A673 (cell line): ENCODE data around the gene MRPS18C. TPM values are rescaled to one million over a fixed set of nuclear protein-coding genes. Genes with fewer than 3 reads are reported as not detected.
A peak's percentile ranks its signal among the peaks of the same experiment; 100 is the strongest.

Experiments
- BruUV-seq: library from RNA; stranded (reverse); fragments of 400-500 nt; replicated peaks from 2 replicates; lab custom pipeline; 2021; lab: Mats Ljungman, UMichigan
- CTCF ChIA-PET: fragments of 300-600 bp; sonication (Branson Sonifier 250); formaldehyde crosslinking; loops from one replicate; lab custom pipeline; 2022; ENCODE audit warnings: antibody characterized with exemption; lab: Charles Lee
- POLR2A ChIA-PET: fragments of 300-600 bp; sonication (Branson Sonifier 250); formaldehyde crosslinking; loops from one replicate; lab custom pipeline; 2022; ENCODE audit warnings: antibody characterized with exemption; ENCODE audit not compliant: low non-redundant PET; lab: Charles Lee
- DNase-seq: peaks from one replicate; pipeline ENCODE4 v3.0.0-alpha.2; 2015; ENCODE audit warnings: low spot score
- H3K27ac ChIP-seq: fragments of 200-600 bp; sonication (generic); 2 replicates; pipeline ENCODE4 v1.5.1; 2016; ENCODE audit warnings: mixed run types, low read depth, mild to moderate bottlenecking, mixed read lengths, antibody characterized with exemption, low read length; ENCODE audit not compliant: poor library complexity, severe bottlenecking
- H3K27me3 ChIP-seq: fragments of 200-600 bp; sonication (generic); replicated peaks from 2 replicates; pipeline ENCODE4 v1.6.1; 2017; ENCODE audit warnings: mixed run types, low read depth, mild to moderate bottlenecking, mixed read lengths, antibody characterized with exemption, low read length; ENCODE audit not compliant: insufficient read depth, poor library complexity
- H3K36me3 ChIP-seq: fragments of 200-600 bp; sonication (generic); 2 replicates; pipeline ENCODE4 v1.6.1; 2016; ENCODE audit warnings: mixed run types, mild to moderate bottlenecking, mixed read lengths, antibody characterized with exemption, low read length; ENCODE audit not compliant: insufficient read depth, poor library complexity, severe bottlenecking
- H3K4me1 ChIP-seq: fragments of 200-600 bp; sonication (generic); 2 replicates; pipeline ENCODE4 v1.6.1; 2017; ENCODE audit warnings: mixed run types, mild to moderate bottlenecking, mixed read lengths, antibody characterized with exemption, low read length; ENCODE audit not compliant: insufficient read depth, poor library complexity, severe bottlenecking
- H3K4me3 ChIP-seq: fragments of 200-600 bp; sonication (generic); 2 replicates; pipeline ENCODE4 v1.5.1; 2016; ENCODE audit warnings: low read depth, mixed run types, mild to moderate bottlenecking, mixed read lengths, low read length; ENCODE audit not compliant: poor library complexity, severe bottlenecking
- H3K9me3 ChIP-seq: fragments of 200-600 bp; sonication (generic); 2 replicates; pipeline ENCODE4 v1.6.1; 2016; ENCODE audit warnings: mixed run types, low read depth, mild to moderate bottlenecking, mixed read lengths, antibody characterized with exemption, low read length; ENCODE audit not compliant: poor library complexity, severe bottlenecking
- EZH2 ChIP-seq: fragments of 200-600 bp; sonication (generic); IDR thresholded peaks from 2 replicates; pipeline ENCODE4 v1.6.1; 2017; ENCODE audit warnings: borderline replicate concordance, low read depth, mild to moderate bottlenecking, mixed read lengths, antibody characterized with exemption, low read length; ENCODE audit not compliant: poor library complexity, severe bottlenecking
- intact Hi-C: fragments of 100-400 bp; cut with micrococcal nuclease; formaldehyde crosslinking; loops from one replicate; pipeline ENCODE4 v1.10.0; 2022; ENCODE audit not compliant: unreplicated experiment
- total RNA-seq: library from RNA; stranded (reverse); gene quantifications from 2 replicates; pipeline ENCODE4 v1.2.3, GENCODE V29; 2021
- TF ChIP-seq, protein P1 (sequence below): fragments of 300-800, 200-600 bp; sonication (generic); conservative IDR thresholded peaks from 2 replicates; pipeline ENCODE4 v1.5.1; 2017; ENCODE audit warnings: low read depth, mild to moderate bottlenecking, antibody characterized with exemption, low read length, moderate library complexity, mixed read lengths

Gene MRPS18C
- total RNA-seq, 1 experiment from 2014 or later: 51.4 TPM

DNA sequence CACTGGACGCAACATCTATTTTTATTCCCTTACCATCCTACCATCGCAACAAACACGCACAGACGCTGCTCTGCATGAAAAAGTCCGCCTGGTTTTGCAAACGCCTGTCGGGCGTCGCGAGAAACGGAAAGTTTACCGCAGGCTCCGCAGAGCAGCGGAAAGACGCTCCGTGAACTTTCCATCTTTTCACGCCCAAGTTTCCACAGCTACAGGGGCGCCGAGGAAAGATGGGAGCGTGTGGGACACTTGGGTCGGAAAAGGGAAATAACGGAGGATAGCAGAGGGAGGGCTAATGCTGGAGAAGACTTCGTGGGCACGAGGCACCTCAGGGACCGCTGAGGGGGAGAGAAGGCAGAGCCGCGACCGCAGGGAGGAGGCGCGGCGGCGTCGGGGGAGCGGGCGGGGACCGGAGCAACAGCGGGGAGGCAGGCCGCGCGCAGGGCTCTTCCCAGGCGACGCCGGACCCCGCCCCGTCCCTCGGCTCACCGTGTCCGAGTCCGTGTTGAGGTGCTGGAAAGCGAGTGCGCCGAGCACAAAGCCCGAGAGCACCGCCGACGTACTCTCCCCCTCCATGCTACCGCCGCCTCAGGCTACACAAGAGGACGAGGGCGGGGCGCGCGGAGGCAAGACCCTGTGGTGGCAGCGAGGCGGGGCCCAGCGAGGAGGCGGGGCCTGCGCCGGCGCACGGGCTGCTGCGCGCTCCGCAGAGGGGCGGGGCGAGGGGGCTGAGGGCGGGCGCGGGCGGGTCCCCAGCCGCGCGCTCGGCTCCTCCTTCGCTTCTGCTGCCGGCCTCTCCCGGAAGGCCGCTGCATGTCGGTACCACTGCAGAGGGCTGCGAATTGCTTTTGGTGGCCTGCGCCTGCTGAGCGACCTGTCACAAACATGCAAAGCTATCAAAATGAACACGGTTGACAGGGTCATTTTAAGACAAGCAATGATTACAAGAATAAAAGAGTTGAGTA lies 28.9 kb downstream of the MRPS18C start, which contains the start of gene ABRAXAS1:
ABRAXAS1 (minus strand) TSS at position 601 of the 962 bp plus-strand sequence; CDS start at position 573, 28 bp downstream.
- CTCF ChIA-PET: no interaction called here
- TF ChIP-seq, protein P1, sequence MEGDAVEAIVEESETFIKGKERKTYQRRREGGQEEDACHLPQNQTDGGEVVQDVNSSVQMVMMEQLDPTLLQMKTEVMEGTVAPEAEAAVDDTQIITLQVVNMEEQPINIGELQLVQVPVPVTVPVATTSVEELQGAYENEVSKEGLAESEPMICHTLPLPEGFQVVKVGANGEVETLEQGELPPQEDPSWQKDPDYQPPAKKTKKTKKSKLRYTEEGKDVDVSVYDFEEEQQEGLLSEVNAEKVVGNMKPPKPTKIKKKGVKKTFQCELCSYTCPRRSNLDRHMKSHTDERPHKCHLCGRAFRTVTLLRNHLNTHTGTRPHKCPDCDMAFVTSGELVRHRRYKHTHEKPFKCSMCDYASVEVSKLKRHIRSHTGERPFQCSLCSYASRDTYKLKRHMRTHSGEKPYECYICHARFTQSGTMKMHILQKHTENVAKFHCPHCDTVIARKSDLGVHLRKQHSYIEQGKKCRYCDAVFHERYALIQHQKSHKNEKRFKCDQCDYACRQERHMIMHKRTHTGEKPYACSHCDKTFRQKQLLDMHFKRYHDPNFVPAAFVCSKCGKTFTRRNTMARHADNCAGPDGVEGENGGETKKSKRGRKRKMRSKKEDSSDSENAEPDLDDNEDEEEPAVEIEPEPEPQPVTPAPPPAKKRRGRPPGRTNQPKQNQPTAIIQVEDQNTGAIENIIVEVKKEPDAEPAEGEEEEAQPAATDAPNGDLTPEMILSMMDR: no peak
- TF ChIP-seq EZH2: no peak
- H3K27ac ChIP-seq: peak within 1 kb of the TSS; percentile 76
- DNase-seq: peak; percentile 93
- H3K4me3 ChIP-seq: peak within 1 kb of the TSS; percentile 63
- H3K27me3 ChIP-seq: no peaks in the 10 kb centered on the region
- intact Hi-C loops: no loop called here
- H3K9me3 ChIP-seq: no peaks in the 10 kb centered on the region
- H3K36me3 ChIP-seq: no peaks in the 10 kb centered on the region
- POLR2A ChIA-PET: no interaction called here
- no peaks in the 10 kb centered on the region for H3K4me1 ChIP-seq
- BruUV-seq: no TSS peak

- H3K27ac ChIP-seq: no peak overlapping the region
- CTCF ChIA-PET: no interaction called here
- intact Hi-C loops: no loop called here
- no peaks in the 10 kb centered on the region for H3K9me3 ChIP-seq
- no peaks in the 10 kb centered on the region for H3K4me1 ChIP-seq
- DNase-seq: no peak
- H3K27me3 ChIP-seq: no peaks in the 10 kb centered on the region
- POLR2A ChIA-PET: no interaction called here
- BruUV-seq: no TSS peak
- TF ChIP-seq, protein P1: no peak
- H3K4me3 ChIP-seq: no peak overlapping the region
- H3K36me3 ChIP-seq: no peaks in the 10 kb centered on the region
These were observed 30.7 kb downstream of the MRPS18C start for GRCh38 chr4:83486457-83487129.

- H3K4me3 ChIP-seq: no peak overlapping the region
- ChIA-PET POLR2A (no interaction called here), CTCF (no interaction called here)
- H3K4me1 ChIP-seq: no peaks in the 10 kb centered on the region
- no peaks in the 10 kb centered on the region for H3K9me3 ChIP-seq
- no peak for DNase-seq
- no peaks in the 10 kb centered on the region for H3K27me3 ChIP-seq
- TF ChIP-seq EZH2: no peak
- TF ChIP-seq, protein P1: no peak
- H3K36me3 ChIP-seq: no peaks in the 10 kb centered on the region
- BruUV-seq: no TSS peak
- intact Hi-C loops: no loop called here
- no peak overlapping the region for H3K27ac ChIP-seq
These were observed 34.0 kb downstream of the MRPS18C start for GRCh38 chr4:83489711-83490326.
